Left ventricle myocardium inferior (tissue), 1 donor: ENCODE measurements around the gene PTGDS. TPM values are rescaled to one million over a fixed set of nuclear protein-coding genes. Genes with fewer than 3 reads are reported as not detected.
A peak's percentile ranks its signal among the peaks of the same experiment; 100 is the strongest.

ENCODE experiments used
- DNase-seq: peaks from one replicate; pipeline ENCODE4 v3.0.0-alpha.2; 2020
- H3K27ac ChIP-seq: fragments of 200-600 bp; replicated peaks from 2 replicates; pipeline ENCODE4 v1.8.0; 2021
- H3K27me3 ChIP-seq: fragments of 200-600 bp; 2 replicates; pipeline ENCODE4 v1.8.0; 2021; ENCODE audit warnings: low read depth
- H3K36me3 ChIP-seq: fragments of 200-600 bp; 2 replicates; pipeline ENCODE4 v1.8.0; 2021
- H3K4me1 ChIP-seq: fragments of 200-600 bp; 2 replicates; pipeline ENCODE4 v1.8.0; 2021
- H3K4me3 ChIP-seq: fragments of 200-600 bp; 2 replicates; pipeline ENCODE4 v1.8.0; 2021; ENCODE audit warnings: mild to moderate bottlenecking, moderate library complexity
- H3K9me3 ChIP-seq: fragments of 200-600 bp; replicated peaks from 2 replicates; pipeline ENCODE4 v1.8.0; 2021
- CTCF ChIP-seq: fragments of 200-600 bp; IDR thresholded peaks from 2 replicates; pipeline ENCODE4 v1.8.0; 2021; ENCODE audit warnings: antibody characterized with exemption, mild to moderate bottlenecking, borderline replicate concordance
- intact Hi-C: fragments of 100-400 bp; cut with micrococcal nuclease; formaldehyde crosslinking; loops from one replicate; pipeline ENCODE4 v1.11.0; 2022
- total RNA-seq: library from RNA; stranded (reverse); fragmentation: NEBNext Ultra II Directional; extraction: Animal tissue kit (Norgen Biotek cat#: 25700); gene quantifications from one replicate; pipeline ENCODE4 v1.2.1, GENCODE V29; 2021
- donor health status: DM: no; HTN: yes; CAD: no; lungs with severe emphysema.

Gene PTGDS
- total RNA-seq, 1 donor from 2014 or later: 3,579 TPM

DNA sequence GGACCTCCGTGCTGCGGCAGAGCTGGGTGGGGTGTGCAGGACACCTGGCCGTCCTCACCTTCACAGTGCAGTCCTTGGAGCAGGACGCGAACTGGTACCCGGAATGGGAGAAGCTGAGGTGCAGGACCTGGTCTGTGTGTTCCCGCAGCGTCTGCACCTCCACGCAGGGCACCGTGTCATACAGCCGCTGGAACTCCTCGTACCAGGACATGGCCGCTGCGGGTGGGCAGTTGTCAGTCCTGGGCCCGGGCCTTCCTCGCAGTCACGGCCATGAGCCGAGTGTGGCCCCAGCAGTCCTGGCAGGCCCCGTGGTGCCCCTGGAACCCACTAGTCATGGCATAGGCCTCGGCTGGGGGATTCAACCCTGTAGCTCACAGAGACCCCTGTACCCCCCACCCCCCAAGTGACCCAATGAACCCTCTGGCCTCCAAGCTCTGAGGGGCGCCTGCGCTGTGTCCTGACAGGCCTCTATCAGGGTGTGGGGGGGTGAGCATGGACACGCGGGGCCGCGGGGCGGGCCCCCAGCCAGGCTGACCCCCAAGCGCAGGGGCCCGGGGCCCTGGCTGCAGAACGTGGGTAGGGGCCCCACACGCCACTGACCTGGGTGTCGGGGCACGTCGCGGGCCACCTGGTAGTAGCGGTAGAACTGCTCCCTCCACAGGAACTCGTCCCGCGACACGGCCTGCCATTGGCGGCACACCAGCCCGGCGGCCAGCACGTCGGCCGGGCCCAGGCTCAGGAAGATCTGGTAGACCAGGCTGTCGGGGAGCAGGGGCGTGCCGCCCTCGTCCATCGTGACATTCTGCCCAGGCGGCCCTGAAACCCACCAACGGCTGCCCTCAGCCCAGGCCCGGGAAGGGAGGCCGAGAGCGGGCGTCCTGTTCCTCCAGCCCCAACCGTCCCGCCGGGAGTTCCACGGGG, 33.8 kb upstream of the PTGDS start:
- H3K4me1 ChIP-seq: peaks cover 72% of the 10 kb centered on the region
- DNase-seq: no peak

DNA sequence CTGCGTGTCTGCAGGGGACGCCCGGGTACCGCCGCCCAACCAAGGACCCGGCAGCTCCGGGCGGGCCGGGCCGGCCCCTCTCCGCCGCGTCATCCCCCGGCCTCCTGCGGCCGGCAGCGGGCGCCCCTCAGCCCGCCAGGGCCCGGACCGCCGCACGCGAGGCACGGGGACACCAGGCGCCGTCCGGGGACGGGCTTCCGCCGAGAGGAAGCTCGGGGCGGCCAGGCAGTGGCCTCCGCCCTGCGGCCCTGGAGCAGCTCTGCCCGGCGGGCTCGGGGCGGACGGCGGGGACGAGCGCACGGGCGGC, 33.1 kb upstream of the PTGDS start:
- TF ChIP-seq CTCF: no peak
- H3K4me3 ChIP-seq: peak overlapping the region; percentile 78
- peak; percentile 65 for DNase-seq
- H3K4me1 ChIP-seq: peaks cover 76% of the 10 kb centered on the region
- no peaks in the 10 kb centered on the region for H3K9me3 ChIP-seq
- no peaks in the 10 kb centered on the region for H3K27me3 ChIP-seq
- peak overlapping the region; percentile 98 for H3K27ac ChIP-seq
- H3K36me3 ChIP-seq: peaks cover 42% of the 10 kb centered on the region
- intact Hi-C loops: no loop called here

More for the DNA sequence above, 33.8 kb upstream of the PTGDS start:
- Histone ChIP-seq H3K9me3 (no peaks in the 10 kb centered on the region), H3K36me3 (peaks cover 46% of the 10 kb centered on the region), H3K27me3 (no peaks in the 10 kb centered on the region), H3K27ac (peak overlapping the region; percentile 98), H3K4me3 (peak overlapping the region; percentile 78)
- intact Hi-C loops: no loop called here
- TF ChIP-seq CTCF: no peak

DNA sequence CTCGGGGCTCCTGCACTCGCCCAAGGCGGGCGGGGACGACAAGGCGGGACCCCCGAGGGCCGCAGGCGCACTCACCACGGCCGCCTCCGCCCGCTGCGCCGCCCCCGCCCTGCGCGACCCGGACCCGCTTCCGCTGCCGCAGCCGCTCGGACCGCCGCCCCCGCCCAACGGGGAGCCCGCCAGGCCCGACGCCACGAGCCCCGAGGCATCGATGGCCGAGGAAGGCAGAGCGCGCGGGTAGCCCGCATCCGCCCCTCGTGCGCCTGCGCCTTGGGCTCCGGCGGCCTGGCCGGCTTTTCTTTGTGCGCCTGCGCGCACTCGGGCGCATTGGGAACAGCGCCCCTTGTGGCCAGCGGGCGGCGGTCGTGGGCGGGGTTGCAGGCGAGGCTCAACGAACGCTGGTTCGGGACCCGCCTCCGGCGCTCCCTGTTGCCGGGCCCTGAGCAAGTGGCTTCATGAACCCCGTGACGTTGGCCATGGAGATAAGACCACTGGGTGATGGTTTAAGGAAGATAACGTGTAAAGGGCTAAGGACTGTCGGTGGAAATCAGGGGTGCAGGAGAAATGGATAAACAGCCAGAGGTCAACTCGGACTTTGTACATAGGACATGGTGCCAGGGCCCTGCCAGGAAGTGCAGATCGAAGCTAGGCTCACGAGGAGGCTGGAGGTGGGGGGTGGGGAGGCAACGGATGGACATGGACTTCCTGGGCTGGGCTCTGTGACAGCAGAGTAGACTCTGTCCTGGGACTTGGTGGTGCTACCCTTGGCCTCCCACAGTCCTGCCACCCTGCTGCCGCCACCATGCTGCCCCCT, 32.6 kb upstream of the PTGDS start, which contains the start of the genes C8G and FBXW5:
C8G (plus strand) TSS at position 725 of the 814 bp plus-strand sequence; CDS start at position 803, 78 bp downstream.
FBXW5 (minus strand) TSS at position 220 of the 814 bp plus-strand sequence. CDS start 655 bp downstream, outside the sequence.
- Histone ChIP-seq H3K4me1 (peaks cover 76% of the 10 kb centered on the region), H3K27me3 (no peaks in the 10 kb centered on the region), H3K9me3 (no peaks in the 10 kb centered on the region), H3K27ac (peak within 1 kb of the TSS; percentile 98), H3K4me3 (peak within 1 kb of the TSS; percentile 78), H3K36me3 (peaks cover 36% of the 10 kb centered on the region)
- TF ChIP-seq CTCF: peak; percentile 94
- peak; percentile 95 for DNase-seq
- intact Hi-C loops: no loop called here

DNA sequence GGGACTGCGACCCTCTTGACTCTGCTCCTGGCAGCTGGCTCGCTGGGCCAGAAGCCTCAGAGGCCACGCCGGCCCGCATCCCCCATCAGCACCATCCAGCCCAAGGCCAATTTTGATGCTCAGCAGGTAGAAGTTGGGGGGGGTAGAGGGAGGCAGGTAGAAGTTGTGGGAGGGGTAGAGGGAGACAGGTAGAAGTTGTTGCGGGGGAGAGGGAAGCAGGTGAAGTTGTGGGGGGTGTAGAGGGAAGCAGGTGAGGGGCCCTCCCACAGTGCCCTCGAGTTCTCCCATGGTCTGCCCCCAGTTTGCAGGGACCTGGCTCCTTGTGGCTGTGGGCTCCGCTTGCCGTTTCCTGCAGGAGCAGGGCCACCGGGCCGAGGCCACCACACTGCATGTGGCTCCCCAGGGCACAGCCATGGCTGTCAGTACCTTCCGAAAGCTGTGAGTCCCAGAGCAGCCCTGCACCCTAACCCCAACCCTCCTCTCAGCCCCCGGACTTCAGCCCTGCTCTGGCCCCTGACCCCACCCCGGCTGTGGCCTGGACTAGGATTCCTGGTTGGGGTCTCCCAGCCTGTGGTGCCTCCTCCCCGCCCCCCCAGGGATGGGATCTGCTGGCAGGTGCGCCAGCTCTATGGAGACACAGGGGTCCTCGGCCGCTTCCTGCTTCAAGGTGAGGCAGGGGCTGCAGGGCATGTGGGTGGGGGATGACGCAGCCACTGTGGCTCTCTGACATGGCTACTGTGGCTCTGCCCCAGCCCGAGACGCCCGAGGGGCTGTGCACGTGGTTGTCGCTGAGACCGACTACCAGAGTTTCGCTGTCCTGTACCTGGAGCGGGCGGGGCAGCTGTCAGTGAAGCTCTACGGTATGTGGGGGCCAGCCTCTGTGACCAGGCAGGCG, 31.7 kb upstream of the PTGDS start:
- H3K36me3 ChIP-seq: peaks cover 27% of the 10 kb centered on the region
- H3K27me3 ChIP-seq: no peaks in the 10 kb centered on the region
- no peaks in the 10 kb centered on the region for H3K9me3 ChIP-seq
- DNase-seq: no peak
- intact Hi-C loops: no loop called here
- H3K27ac ChIP-seq: no peak overlapping the region
- peaks cover 75% of the 10 kb centered on the region for H3K4me1 ChIP-seq
- H3K4me3 ChIP-seq: no peak overlapping the region
- no peak for TF ChIP-seq CTCF
